GM18907 (cell line): ENCODE data around the gene GPC4.
"Not testable (repeated sequence)": the region's sequence is repeated elsewhere in the genome, so short reads cannot be mapped to it uniquely, and the experiment has no call there.

Source experiments
- ATAC-seq: cut with Tn5 transposase; IDR thresholded peaks from one replicate; pipeline ENCODE4 v1.9.1; 2021; ENCODE audit warnings: mild to moderate bottlenecking, moderate library complexity; ENCODE audit not compliant: unreplicated experiment

GPC4 gene

DNA sequence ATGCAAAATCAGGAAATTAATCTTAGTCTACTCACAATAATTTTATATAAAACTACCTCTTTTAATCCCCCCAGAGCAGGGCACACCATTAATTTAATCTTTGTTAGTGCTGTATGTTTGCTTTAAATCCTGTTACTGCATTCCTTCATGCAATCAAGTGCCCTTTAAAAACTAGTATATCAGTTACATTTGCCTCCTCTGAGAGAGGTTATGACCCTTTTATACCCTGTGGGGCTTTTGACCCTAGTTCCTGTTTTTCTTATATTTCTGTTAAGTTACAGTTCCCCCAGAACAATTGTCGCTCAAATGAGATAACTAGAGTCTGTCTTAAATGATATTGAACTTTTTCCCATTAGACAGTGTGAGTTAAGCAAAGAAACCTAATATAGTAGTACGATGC is 46.2 kb downstream of the GPC4 start:
- ATAC-seq: no peak

DNA sequence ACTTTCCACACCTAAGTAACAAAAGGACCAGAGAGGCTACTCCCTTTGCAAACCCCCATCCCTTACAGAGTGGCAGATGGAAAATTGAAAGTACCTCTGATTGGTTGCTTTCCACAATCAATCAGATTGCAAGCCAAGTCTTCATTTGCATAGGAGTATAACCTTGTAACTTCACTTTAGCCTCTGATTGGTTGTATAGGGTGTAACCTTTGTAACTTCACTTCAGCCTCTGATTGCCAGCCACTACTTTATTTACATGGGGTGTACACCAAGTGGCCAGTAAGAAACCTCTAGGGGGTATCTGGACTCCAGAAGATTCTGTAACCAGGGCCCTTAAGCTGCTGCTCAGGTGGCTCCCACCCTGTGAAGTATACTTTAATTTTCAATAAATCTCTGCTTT is 48.6 kb downstream of the GPC4 start:
- ATAC-seq: no peak

DNA sequence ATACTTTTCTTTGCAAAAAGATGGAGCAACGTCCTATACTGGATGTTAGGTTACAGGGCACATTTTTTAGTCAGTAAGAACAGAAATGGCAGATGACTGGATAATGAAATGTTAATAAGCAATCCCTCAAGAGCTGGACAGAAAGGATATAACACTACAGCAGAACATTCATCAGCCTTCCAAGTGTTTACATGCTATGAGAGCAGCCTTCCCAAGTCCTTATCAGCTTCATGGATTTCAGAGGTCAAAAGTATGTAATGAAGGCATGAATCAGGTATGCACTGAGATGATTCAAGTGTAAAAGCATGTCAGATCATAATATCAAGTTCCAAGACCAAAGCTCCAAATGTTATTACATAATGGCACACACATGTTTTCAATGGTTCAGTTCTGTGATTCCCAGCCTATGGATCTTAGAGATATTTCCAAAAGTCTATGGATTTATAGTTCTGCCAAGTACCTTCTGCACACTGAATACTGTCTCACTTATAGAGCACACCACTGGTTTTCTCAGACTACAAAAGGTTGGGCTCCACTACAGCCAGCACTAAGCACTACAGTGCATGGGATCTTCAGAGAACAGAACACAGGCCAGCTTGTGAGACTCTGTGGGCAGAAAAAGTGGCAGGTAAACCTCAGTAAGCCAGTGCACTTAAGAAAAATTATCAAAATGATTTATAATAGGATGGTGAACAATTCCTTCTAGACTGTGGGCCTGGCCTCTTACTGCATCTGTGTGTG is 49.2 kb downstream of the GPC4 start:
- ATAC-seq: no peak

DNA sequence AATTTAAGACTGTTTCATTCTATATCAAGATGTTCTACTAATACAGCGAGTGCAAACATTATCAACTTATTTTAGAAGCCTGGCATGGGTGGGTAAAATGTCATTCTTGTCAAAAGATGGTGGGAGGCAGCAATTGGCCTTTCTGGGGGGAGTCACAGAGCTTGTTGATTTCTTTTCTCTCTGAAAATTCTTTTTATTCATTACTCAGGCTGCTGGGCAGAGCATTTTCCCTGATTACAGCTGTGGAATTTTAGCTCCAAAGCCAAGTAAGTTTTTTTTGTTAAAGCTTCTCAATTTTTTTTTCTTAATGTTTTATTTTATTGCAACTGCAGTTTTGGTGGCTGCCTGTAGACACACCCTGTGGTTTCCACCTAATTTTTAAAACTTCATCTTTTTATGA is 50.4 kb downstream of the GPC4 start:
- ATAC-seq: no peak

DNA sequence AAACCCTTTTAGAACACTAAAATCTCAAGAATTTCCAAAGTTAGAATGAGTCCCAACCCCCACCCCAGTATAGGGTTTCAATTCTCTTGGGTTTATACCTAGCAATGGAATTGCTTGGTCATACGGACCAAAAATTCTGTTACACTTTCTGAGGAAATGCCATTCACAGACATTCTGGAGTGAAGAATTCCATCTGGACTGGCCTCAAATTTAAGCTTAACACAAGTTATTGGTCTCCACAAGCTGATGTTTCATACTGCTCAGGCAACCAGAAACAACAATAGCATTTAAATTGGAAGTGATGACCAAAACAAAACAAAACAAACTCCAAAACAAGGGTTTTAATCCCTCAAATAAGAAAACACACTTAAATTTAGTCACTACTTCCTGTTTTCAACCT is 51.1 kb downstream of the GPC4 start:
- ATAC-seq: no peak

DNA sequence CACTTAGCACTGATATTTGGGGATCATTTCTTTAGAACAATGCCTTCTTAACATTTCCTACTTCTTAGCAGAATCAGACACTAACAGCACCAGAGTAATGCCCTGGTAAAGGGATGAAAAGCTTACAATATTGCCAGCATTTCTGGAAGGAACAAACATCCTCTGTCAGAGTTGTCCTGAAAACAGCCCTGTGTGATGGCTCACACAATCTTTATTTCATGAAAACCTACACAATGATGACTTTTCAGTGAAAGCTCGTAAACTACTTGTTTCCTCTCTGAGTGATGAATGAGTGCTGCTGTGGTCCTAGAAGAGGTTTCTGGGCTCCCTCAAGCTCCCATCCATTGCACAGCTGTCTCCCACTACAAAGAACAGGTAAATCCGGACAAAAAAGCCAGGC is 52.8 kb downstream of the GPC4 start:
- ATAC-seq: no peak

DNA sequence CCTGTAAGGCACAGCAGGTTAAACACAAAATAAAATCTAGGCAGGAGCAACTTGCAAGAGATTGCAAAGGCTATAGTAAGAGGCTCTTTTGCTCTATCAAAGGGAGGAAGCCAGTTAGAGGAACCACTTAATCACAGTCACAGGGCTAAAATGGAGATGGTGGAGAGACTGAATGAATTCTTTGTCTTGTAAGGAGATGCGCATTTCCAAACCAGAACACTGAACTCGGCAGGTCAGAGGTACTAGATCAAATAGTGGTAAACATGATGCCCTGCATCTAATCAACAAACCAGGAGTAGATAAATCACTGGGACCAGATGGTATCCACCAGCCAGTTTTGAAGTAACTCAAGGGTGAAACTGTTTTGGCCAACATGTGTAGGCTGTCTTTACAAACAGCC is 55.8 kb downstream of the GPC4 start:
- ATAC-seq: no peak

DNA sequence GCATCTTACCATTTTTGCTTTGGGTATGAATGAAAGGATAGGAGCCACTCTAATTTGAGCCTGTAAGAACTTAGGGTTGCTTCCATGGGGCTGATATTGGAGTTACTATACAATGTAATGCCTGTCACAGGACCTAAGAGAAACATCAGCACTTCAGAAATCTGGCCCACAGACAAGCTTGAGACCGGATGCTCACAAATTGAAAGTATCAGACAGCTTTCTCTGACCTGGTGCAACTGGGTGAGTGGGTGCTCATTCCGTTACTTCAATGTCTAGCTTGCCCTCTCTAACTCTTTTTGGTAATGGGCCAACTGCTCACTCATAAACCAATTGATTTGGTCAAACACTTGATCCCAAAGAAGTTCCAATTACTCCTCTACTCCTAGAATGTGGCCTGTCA is 62.1 kb downstream of the GPC4 start:
- ATAC-seq: no peak

DNA sequence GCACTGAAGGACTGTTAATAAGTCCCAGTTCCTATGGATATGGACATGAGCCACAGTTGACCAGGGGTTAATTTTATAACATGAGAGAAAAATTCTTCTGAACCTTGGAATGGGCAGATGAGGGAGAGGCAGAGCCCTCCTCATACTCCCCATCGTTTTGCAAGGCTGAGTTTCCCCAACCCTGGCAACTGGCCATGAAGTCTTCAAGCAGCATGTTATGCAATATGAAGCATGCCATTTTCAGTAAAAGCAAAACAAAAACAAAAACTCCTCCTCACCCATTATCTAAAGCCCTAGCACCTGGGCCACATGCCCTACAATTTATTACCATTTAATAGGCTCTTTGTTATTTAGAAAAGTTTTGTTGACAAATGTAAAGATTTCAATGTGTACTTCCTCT is 64.5 kb downstream of the GPC4 start:
- ATAC-seq: no peak

DNA sequence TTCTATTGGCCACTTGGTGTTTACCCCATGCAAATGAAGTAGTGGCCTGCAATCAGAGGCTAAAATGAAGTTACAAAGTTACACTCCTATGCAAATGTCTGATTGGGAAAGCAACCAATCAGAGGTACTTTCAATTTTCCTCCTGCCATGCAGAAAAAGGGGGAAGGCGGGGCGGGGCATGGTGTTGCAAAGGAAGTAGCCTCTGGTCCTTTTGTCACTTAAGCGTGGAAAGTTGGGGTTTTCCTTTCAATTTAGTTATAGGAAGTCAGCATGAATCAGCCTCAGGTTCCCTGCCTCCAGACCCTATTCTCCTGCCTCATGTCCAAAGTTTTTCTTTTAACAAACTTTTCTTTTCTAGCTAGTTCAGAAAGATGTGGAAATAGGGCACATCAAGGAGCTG is 69.3 kb downstream of the GPC4 start:
- ATAC-seq: no peak

DNA sequence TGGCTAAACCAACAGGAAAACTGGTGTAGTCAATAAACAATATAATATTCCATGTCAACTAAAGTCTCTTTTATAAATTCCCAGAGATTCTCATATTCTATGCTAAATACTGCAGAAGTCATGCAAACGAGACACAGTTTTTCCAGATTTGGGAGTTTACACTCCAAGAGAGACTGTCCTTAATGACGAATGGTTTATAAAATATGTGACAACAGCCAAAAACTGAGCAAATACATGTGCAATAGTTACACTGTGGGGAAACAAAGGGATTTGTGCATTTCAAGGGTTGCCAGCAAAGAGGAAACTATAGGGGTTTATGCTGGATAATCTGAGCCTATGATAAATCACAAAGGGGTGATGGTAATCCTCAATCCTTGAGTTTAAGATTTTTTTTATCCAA is 75.7 kb downstream of the GPC4 start:
- ATAC-seq: no peak

DNA sequence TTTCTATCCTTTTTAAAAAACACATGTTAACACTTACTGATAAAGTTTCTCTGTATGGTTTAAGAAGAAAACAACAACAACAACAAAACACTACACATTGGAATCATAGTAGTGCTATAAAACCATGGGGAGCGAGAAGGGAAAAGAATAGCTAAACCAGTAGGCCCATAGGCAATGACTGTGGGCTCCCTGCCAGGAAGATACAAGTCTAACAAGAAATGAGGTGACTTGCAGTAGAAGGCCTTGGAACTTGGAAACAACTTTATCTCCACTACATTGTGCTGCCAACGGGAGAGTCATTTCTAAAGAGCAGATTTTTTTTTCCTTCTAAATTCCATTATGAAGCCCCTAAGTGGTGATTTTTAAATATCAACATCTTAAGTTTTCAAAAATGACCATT is 78.0 kb downstream of the GPC4 start:
- ATAC-seq: no peak

DNA sequence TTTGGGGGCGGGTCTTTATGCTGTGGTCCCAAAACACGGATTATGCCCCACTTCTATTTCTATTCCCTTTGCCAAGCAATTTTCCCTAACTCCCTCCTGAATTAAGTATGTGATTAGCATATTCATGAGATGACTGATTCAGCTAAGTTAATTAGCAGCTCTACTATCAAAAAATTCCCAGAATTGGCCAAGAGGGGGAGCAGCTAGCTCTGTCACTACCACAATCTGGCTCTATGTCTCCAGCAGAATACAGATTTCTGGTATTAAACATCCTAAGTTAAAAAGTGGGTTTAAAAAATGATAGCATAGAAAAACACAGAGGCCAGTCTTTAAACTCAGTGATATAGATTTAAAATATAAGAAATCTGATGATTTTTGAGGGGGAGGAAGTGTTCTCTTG is 80.3 kb downstream of the GPC4 start:
- no peak for ATAC-seq

DNA sequence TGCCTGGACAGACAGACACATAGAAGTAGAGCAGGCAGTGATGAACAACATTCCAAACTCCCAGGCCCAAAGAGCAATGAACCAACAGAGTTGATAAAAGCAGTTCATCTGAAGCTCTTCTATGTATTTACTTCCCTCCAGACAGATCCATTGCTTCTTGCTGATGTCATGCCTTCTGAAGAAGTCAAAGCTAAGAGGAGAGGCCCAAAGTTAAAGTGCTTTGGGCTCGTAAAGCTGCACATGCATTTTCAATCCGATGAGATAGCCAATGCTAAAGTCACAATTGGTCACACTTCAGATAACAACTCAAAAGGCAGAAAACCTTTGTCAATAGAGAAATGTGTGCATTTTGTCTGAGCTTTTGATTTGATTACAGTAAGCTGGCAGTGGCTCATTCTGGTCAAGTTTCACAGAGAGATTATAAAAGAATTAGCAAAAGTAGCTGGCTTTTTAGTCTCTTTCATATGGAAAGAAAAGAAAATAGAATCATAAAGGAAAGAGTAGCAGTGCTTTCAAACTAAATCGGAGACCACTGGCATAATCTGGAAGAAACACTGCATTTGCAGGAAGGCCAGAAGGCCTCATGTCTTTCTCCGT is 82.0 kb downstream of the GPC4 start:
- ATAC-seq: no peak

DNA sequence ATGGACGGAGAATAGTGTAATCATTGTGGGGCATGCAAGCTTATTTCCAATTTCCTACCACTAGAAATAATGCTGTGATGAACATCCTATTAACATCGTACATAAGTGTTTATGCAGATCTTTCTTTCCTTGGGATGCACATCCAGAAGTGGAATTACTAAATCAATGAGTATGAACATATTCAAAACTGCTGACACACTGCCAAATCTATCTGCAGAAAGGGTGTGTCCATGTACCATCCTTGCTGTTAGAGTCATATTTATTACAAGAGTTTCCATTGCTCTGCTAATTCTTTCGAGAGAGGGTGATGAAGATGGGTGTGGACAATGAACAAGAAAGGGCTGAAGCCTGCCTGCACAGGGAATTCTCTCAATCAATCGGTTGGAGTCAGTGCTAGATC is 82.6 kb downstream of the GPC4 start:
- no peak for ATAC-seq

DNA sequence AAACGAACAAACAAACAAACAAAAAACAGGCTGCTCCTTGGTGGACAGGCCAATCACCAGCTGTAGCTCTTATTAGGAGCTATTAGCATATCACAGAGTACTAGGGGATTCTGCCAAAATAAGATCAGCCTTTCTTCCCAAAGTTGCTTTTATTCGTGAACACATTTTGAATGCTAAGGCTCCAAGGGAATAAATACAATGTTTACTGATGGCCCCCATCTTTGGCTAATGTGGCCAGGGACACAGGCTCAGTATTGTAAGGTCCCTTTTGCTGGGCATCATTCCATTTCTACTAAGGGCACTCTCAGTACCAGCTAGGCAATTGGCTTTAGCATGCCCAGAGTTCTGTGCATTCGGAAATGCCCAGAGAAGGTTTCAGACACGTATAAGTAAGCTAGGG is 84.3 kb downstream of the GPC4 start:
- ATAC-seq: no peak

DNA sequence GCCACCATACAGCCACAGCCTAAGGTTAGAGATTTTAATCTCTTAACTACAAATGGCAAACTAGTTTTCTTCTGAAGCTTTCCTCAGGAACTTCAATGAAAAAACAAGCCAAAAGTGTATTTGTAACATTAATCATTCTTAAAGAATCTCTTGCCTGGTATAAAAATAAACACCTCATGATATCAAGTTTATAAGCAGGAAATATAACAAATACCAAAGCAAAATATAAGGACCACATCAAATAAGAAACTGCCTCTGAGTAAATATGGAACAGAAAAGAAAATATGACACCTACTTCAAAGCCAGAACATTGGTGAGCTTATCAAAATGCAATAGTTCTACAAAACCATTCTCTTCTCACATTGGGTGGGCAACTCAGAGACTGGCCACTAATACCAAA is 89.9 kb downstream of the GPC4 start:
- ATAC-seq: no peak

DNA sequence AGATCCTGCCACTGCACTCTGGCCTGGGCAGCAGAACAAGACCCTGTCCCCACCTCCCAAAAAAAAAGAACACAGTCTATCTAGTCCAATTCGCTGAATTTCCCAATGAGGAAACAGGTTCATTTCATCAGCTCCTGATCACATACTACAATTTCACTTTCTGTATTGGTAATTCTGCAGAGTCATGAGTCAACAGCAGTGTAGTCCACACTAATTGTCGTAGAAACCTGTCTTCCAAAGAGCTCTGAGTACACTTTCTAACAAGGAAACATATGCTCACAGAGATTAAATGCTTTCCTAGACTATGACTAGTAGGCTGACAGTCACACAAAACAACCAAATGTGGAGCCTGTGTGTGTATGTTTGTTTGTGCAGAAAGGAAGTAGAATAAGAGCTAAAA is 91.9 kb downstream of the GPC4 start:
- ATAC-seq: no peak

DNA sequence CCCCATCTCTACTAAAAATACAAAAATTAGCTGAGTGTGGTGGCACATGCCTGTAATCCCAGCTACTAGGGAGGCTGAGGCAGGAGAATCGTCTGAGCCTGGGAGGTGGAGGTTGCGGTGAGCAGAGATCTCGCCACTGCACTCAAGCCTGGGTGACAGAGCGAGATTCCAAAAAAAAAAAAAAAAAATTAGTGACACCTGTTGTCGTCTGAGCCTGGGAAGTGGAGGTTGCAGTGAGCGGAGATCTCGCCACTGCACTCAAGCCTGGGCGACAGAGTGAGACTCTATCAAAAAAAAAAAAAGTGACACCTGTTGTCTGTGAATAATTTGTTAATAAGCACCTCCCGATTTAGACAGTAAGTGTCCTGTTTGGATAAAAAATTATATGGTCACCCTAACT is 93.0 kb downstream of the GPC4 start:
- not testable (repeated sequence) for ATAC-seq

DNA sequence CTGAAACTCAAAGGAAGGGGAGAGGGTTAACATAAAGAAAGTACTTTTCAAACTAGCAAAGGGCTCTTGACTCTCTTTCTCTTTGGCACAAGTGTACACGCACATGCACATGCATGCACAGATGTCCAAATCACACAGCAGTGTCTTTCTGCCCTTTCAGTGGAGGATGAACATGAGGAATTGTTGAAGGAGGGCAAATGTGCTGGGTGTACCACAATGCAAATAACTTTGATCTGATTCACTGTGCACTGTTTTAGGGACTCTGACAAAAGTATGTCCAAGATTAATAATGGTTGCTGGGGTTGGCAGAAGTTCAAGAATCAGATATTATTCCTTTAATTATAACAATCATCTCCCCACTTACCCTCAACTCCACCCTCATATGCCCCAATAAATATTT is 93.8 kb downstream of the GPC4 start:
- ATAC-seq: no peak

DNA sequence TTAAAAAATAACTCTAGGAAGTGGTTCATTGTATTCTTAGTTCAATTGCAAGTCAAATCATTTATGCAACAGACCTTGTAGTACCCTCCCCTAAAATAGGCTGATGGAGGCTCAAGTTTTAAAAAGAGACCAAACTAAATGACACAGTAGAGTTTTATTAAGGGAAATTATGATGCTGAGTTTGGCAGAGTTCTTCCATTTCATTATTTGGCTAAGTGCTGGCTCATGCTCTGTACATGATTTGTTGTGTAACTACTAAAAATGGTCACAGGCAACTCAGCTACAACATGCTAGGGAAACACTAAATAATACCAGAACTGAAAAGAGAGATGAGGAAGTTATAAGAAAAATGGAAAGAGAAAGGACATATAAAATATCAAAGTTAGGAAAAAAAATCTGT is 101.0 kb downstream of the GPC4 start:
- no peak for ATAC-seq

DNA sequence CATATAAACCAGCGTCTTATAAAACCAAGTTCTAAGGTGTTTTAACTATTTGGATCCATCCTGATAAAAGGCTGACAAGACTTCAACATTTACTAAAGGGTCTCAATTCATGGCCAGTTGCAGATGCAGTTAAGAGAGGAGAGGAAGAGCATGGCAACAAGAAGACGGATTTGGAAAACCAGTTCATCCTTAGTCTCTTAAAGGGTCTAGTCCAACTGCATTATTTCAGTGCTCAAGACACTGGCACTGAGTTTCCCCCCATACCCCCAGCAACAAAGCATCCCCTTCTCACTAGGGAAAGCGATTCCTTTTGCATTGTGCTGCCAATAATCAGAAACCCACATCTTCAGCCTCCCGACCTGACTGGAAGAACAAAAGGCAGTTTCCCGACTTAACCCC is 106.8 kb downstream of the GPC4 start:
- ATAC-seq: no peak
